SH-SY5Y (cell line): ENCODE results near the gene VMP1.

Experiments
- GATA2 ChIP-seq: IDR thresholded peaks from 2 replicates; pipeline ENCODE4 v1.6.1; 2011; ENCODE audit warnings: mild to moderate bottlenecking, low read depth, low read length
- GATA3 ChIP-seq: IDR thresholded peaks from 2 replicates; pipeline ENCODE4 v1.6.1; 2011; ENCODE audit warnings: low read depth, mild to moderate bottlenecking, low read length, moderate library complexity

VMP1 gene

DNA sequence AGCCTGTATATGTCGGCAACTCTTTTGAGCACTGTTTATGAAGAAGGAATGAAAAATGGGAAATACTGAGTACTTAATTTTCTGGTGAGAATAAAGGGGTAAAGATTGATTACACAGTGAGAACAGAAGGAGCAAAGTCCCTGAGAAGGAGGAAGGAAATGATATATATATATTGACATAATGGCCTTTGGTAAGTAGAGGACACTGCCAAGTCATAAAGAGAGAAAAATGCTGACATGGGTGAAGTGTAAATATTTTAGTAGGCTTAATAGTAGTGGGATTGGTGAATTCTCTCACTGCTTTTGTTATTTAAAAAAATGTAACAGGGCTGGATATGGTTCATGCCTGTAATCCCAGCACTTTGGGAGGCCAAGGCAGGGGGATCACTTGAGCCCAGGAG is 16.2 kb downstream of the VMP1 start:
- TF ChIP-seq GATA2 (no peak), GATA3 (no peak)

DNA sequence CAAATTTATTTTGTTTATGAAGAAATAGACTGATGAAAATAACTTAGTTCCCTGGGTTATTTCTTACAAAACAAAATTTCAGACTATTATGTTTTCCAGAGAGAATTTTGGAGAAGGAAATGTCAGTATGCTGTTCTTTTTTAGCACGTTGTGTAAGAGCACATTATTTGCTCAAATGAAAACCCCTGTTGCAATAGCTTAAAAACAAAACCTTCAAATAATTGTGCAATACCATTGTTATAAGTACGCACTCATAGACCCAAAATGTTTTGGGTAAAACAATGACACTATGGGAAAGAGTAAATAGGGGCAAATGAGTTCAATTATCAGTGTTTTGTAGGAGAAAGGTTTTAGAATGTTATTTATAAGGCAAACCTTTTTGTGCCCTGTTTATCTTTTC is 18.2 kb downstream of the VMP1 start:
- TF ChIP-seq GATA3 (no peak), GATA2 (no peak)

- TF ChIP-seq GATA2: no peak
- no peak for TF ChIP-seq GATA3
These were observed 20.5 kb downstream of the VMP1 start for GRCh38 chr17:59727817-59728533.

DNA sequence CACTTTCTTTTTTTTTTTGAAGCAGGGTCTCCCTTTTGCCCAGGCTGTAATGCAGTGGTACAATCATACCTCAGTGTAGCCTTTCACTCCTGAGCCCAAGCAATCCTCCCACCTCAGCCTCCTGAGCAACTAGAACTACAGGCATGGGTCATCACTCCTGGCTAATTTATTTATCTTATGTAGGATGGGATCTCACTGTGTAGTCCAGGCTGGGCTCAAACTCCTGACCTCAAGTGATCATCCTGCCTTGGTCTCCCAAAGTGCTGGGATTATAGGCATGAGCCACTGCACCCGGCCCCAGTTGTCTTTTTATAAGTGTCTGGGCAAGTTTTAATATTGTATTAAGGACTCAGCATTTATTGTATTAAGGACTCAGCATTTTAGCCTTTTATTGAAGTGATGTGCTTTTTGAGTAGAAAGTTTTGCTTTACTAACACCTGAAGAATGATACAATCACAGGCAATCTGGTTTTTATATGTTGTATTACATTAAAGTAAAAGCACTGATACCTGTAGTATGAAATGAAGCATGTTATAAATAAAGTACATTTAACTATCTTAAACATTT is 22.9 kb downstream of the VMP1 start:
- no peak for TF ChIP-seq GATA3
- no peak for TF ChIP-seq GATA2

GRCh38 chr17:59733697-59734096 is 26.2 kb downstream of the VMP1 start:
- TF ChIP-seq GATA3: no peak

GRCh38 chr17:59734226-59734625 is 26.8 kb downstream of the VMP1 start:
- TF ChIP-seq GATA2: no peak
- TF ChIP-seq GATA3: no peak

DNA sequence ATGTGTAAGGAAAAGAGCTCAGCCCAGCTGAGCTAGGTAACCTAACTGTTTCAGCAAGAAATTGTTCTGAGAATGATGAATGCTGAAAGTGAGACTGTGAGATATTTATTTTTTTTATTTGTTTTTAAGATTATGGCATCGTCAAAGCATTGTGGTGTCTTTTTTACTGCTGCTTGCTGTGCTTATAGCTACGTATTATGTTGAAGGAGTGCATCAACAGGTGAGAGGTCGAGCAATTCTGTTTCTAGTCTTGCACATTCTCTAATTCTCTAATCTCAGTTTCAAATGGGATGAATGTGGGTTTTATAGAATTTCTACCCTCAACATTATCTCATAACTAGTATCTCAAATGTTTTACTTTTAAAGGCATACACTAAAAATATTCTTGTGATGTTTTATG is 29.9 kb downstream of the VMP1 start:
- TF ChIP-seq GATA2 (no peak), GATA3 (no peak)

DNA sequence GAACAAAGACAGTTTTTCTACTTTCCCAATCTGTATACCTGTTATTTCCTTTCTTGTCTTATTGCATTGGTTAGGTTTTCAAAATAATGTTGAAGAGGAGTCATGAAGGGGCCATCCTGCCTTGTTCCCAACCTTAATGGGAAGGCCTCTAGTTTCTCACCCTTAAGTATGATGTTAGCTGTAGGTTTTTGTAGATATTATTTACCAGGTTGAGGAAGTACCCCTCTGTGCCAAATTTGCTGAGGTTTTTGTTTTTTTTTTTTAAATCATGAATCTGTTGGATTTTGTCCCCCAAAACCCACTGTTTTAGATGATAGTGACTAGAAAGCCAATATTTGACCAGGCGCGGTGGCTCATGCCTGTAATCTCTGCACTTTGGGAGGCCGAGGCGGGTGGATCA is 36.4 kb downstream of the VMP1 start:
- TF ChIP-seq GATA2: no peak
- TF ChIP-seq GATA3: no peak

DNA sequence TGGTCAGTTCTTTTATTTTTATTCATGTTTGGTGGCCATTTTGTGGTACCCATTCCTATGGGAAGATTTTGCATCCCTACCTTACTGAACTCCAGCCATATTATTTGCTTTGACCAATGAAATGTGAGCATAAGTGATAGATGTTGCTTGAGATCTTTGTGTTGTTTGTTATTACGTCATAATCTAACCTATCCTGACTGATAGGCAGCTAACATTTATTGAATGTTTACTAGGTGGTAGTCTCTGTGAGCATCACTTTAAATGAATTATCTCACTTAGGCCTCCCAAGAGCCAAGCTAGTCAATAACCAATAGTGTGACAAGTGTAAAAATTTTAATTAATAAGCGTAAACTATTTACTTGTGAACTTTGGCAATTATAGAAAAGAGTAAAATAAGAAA is 37.6 kb downstream of the VMP1 start:
- TF ChIP-seq GATA3 (no peak), GATA2 (no peak)

DNA sequence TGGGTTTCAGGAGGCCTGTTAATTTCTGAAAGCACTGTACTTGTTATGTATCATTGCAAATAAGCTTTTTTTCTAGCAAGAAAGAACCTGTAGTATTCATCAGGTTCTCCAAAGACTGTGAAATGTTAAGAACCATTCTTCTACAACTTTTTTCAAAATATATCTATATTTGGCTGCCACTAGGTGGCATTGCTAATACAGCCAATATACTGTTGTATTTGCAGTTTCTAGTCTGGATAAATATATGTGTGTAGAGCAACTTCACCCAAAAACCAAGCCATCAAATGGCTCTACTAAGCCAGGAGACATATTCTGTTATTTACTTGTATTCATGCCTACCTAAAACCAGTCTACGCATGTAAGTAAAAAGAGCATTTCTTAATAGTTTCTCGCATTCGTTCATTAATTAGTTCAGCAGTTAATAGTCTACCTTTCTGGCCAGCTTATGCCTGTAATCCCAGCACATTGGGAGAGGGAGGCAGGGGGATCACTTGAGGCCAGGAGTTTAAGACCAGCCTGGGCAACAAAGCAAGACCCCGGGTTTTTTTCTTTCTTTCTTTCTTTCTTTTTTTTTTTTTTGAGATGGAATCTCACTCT is 39.5 kb downstream of the VMP1 start:
- TF ChIP-seq GATA2: no peak

DNA sequence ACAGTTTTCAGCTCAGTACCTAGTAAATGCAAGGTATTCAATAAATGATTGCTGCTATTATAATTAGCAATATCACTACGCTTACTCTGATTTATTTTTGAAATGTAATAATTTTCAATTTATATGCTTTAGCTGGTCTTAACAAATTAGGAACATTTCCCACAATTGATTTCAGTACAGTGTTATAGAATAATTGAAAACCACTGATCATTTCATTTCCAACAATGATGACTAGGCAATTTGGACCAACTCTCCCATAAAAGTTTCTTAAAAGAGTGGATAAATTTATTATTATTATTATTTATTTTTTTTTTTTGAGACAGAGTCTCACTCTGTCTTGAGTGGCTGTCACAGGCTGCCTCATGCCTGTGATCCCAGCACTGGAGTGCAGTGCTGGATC is 41.1 kb downstream of the VMP1 start:
- TF ChIP-seq GATA2: no peak
- TF ChIP-seq GATA3: no peak

DNA sequence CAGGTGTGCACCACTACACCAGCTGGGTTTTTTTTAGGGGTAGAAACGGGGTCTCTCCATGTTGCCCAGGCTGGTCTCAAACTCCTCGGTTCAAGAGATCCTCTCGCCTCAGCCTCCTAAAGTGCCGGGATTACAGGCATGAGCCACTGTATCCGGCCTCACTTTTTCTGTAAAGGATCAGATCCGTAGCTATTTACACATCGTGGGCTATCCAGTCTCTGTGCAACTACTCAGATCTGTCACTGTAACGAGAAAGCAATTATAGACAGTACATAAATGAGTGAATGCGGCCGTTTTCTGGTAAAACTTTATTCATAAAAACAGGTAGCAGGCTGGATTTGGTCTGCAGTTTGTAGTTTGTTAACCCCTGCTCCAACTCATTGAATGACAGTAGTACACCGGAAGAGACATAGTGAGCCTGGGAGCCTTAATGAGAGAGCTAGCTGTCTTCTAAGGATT is 44.5 kb downstream of the VMP1 start:
- TF ChIP-seq GATA2 (no peak), GATA3 (no peak)

DNA sequence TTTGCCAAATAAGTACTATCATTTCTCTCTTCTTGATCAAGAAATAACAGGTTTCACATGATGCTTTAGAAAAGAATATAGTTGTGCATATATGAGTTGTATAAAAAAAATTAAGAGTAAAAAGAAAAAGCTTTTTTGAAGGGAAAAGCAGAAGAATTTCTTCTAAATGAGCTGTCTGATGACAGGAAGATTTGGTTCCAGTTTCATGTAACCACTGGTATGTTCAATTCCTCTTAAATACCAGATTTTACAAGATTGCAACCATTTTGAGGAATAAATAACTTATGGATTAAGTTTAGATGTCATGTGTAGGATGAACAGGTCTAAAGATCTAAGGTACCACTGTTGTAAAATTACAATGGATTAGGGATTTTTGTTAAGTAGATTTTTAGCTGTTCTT is 45.0 kb downstream of the VMP1 start:
- TF ChIP-seq GATA3 (no peak), GATA2 (no peak)

GRCh38 chr17:59752922-59753321 is 45.5 kb downstream of the VMP1 start:
- TF ChIP-seq GATA3: no peak
- no peak for TF ChIP-seq GATA2
